Measurements from ENCODE around the gene NID2. TPM values are rescaled to one million over a fixed set of nuclear protein-coding genes. Genes with fewer than 3 reads are reported as not detected.
A peak's percentile ranks its signal among the peaks of the same experiment; 100 is the strongest.

Gene NID2
- total RNA-seq, 1 donor from 2014 or later = 24.7 TPM

DNA sequence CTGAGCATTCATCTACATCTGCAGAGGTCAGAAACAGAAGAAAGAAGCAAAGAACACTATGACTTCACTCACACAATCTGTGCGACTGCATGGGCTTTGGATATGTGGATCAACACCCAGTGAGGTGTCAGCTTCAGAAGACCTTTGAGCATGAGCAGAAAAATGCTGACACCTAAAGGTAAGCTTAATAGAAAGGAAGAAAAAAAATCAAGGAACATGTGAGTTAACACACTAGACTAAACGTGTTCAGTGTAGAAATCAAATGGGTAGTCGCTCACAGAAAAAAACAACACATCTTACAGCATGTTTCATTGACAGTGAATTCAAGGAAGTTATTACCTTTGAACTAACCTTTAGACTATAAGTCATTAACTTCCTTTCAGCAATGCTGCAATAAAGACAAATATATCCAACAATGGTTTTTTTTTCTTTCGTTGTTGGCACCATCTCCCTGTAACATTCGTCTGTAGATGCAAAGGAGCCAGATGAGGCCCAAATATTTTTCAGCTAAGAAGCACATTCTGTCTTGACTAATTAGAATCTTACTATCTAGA, 48.6 kb downstream of the NID2 start:
- TF ChIP-seq EZH2 (IDR thresholded peaks at IDR 0.05) (no peak), EZH2phosphoT487 (IDR thresholded peaks at IDR 0.05) (no peak)
- TF ChIP-seq, protein P1, sequence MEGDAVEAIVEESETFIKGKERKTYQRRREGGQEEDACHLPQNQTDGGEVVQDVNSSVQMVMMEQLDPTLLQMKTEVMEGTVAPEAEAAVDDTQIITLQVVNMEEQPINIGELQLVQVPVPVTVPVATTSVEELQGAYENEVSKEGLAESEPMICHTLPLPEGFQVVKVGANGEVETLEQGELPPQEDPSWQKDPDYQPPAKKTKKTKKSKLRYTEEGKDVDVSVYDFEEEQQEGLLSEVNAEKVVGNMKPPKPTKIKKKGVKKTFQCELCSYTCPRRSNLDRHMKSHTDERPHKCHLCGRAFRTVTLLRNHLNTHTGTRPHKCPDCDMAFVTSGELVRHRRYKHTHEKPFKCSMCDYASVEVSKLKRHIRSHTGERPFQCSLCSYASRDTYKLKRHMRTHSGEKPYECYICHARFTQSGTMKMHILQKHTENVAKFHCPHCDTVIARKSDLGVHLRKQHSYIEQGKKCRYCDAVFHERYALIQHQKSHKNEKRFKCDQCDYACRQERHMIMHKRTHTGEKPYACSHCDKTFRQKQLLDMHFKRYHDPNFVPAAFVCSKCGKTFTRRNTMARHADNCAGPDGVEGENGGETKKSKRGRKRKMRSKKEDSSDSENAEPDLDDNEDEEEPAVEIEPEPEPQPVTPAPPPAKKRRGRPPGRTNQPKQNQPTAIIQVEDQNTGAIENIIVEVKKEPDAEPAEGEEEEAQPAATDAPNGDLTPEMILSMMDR (IDR thresholded peaks at IDR 0.05) = no peak
- Histone ChIP-seq H3K27me3 (no peaks in the 10 kb centered on the region), H3K4me1 (peaks cover 33% of the 10 kb centered on the region), H3K9me3 (ENCODE audit: low read depth) (no peaks in the 10 kb centered on the region), H4K20me1 (ENCODE audit: low read depth) (no peaks in the 10 kb centered on the region), H3K4me3 (peak overlapping the region; percentile 4), H3K36me3 (no peaks in the 10 kb centered on the region), H3K4me2 (no peak overlapping the region), H3K27ac (no peak overlapping the region), H3K9ac (no peak overlapping the region), H3F3A (ENCODE audit: low read depth) (no peaks in the 10 kb centered on the region), H3K79me2 (ENCODE audit: low read depth) (no peaks in the 10 kb centered on the region), H2AFZ (replicated peaks) (no peak overlapping the region)
- no peak for DNase-seq (ENCODE audit: low spot score)
- H3K27me3 Mint-ChIP-seq (ENCODE audit: insufficient read depth, low read depth) = peaks cover 3% of the 10 kb centered on the region
- peaks cover 8% of the 10 kb centered on the region for H3K4me1 Mint-ChIP-seq
- no peak overlapping the region for H3K27ac Mint-ChIP-seq
- no peak overlapping the region for H3K4me3 Mint-ChIP-seq
- peaks cover 2% of the 10 kb centered on the region for H3K9me3 Mint-ChIP-seq
- peaks cover 6% of the 10 kb centered on the region for H3K36me3 Mint-ChIP-seq

DNA sequence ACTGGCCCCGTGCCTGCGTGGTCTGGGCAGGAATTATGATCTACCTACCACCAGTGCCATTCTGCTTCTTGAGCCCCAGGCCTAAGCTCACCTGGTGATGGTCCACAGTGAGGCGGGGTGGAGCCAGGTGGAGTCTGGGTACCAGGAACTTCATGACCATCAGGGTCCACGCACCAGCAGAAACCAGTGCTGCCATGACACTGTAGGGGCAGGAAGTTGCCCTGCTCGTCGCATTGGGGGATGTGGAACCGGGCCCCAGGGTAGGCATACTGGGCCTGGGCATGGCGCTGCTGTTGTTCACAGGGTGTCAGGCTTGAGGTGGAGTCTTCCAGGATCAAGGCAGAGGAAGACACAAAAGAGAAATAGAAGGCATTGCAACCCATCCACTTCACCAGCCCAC, 49.9 kb downstream of the NID2 start:
- H3K4me1 Mint-ChIP-seq = peaks cover 13% of the 10 kb centered on the region
- H3K27ac Mint-ChIP-seq = no peak overlapping the region
- Histone ChIP-seq H3K9me3 (ENCODE audit: low read depth) (no peaks in the 10 kb centered on the region), H2AFZ (replicated peaks) (no peak overlapping the region), H3K4me1 (peaks cover 33% of the 10 kb centered on the region), H4K20me1 (ENCODE audit: low read depth) (no peaks in the 10 kb centered on the region), H3F3A (ENCODE audit: low read depth) (no peaks in the 10 kb centered on the region), H3K9ac (no peak overlapping the region), H3K27ac (no peak overlapping the region), H3K79me2 (ENCODE audit: low read depth) (no peaks in the 10 kb centered on the region), H3K27me3 (no peaks in the 10 kb centered on the region), H3K36me3 (no peaks in the 10 kb centered on the region), H3K4me3 (no peak overlapping the region), H3K4me2 (no peak overlapping the region)
- no peaks in the 10 kb centered on the region for H3K9me3 Mint-ChIP-seq
- H3K4me3 Mint-ChIP-seq = no peak overlapping the region
- TF ChIP-seq EZH2phosphoT487 (IDR thresholded peaks at IDR 0.05) = no peak
- TF ChIP-seq EZH2 (IDR thresholded peaks at IDR 0.05) = no peak
- TF ChIP-seq, protein P1 (IDR thresholded peaks at IDR 0.05) = no peak
- DNase-seq (ENCODE audit: low spot score) = no peak
- peaks cover 4% of the 10 kb centered on the region for H3K27me3 Mint-ChIP-seq (ENCODE audit: insufficient read depth, low read depth)
- peaks cover 6% of the 10 kb centered on the region for H3K36me3 Mint-ChIP-seq

DNA sequence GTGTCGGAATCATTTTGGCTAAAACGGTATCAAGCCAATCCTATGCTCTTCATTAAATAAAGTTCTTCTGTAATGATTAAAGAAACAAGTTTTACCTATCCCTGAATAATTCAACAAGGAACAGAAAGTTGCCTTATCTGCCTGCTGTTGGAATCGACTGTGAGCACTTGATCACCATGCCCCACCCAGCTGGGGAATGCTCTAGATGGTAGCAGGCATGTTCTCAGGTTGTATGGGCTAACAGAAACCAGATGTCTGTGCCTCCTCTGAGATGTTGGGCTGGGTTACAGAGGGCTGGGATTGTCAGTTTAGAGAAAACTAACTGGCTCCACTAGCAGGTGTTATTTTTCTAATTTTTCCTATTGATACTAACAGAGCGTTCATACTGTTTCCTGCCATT, 50.6 kb downstream of the NID2 start:
- Mint-ChIP-seq H3K4me1 (peaks cover 13% of the 10 kb centered on the region), H3K36me3 (peaks cover 6% of the 10 kb centered on the region)

More for the DNA sequence above, 50.6 kb downstream of the NID2 start:
- Histone ChIP-seq H3K36me3 (no peaks in the 10 kb centered on the region), H4K20me1 (ENCODE audit: low read depth) (no peaks in the 10 kb centered on the region), H3K4me2 (no peak overlapping the region), H3K27ac (no peak overlapping the region), H3K9ac (no peak overlapping the region), H3K9me3 (ENCODE audit: low read depth) (no peaks in the 10 kb centered on the region), H3K79me2 (ENCODE audit: low read depth) (no peaks in the 10 kb centered on the region), H3K4me3 (no peak overlapping the region), H2AFZ (replicated peaks) (no peak overlapping the region), H3F3A (ENCODE audit: low read depth) (peaks cover 3% of the 10 kb centered on the region), H3K4me1 (peaks cover 33% of the 10 kb centered on the region), H3K27me3 (no peaks in the 10 kb centered on the region)
- Mint-ChIP-seq H3K27ac (no peak overlapping the region), H3K27me3 (ENCODE audit: insufficient read depth, low read depth) (peaks cover 4% of the 10 kb centered on the region), H3K9me3 (no peaks in the 10 kb centered on the region), H3K4me3 (no peak overlapping the region)
- no peak for TF ChIP-seq EZH2 (IDR thresholded peaks at IDR 0.05)
- TF ChIP-seq EZH2phosphoT487 (IDR thresholded peaks at IDR 0.05) = no peak
- TF ChIP-seq, protein P1 (IDR thresholded peaks at IDR 0.05) = no peak
- no peak for DNase-seq (ENCODE audit: low spot score)
